ENCODE data around the gene SAMD4B.
"Not testable (repeated sequence)": the region's sequence is repeated elsewhere in the genome, so short reads cannot be mapped to it uniquely, and the experiment has no call there.

Gene SAMD4B

DNA sequence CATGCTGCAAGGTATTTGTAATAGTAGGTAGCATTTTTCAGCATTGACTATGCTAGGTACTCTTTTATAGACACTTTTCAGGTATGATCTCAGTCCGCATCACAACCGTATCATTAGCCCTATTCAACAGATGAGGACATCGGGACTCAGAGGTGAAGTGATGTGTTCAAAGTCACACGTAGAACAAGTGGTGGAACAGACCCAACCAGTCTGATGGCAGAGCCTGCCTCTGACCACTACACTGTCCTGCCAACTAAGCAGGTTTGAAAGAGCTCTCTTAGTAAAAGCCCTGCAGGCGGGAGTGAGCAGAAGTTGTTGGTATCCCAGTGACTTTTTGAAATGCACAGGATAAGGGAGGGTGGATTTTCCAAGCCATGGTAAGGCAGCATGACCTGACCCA is 28.5 kb downstream of the SAMD4B start:
- Histone ChIP-seq H3K4me3 (ENCODE audit: low read depth, low read length) (no peak overlapping the region), H3K9me3 (ENCODE audit: control insufficient read depth, insufficient read depth, low read depth, low read length) (no peaks in the 10 kb centered on the region), H3K4me1 (ENCODE audit: control insufficient read depth, insufficient read depth, low read length) (no peaks in the 10 kb centered on the region), H3K27ac (ENCODE audit: low read depth, low read length) (no peak overlapping the region), H3K36me3 (ENCODE audit: control insufficient read depth, insufficient read depth, low read length) (peaks cover 78% of the 10 kb centered on the region), H3K27me3 (ENCODE audit: control insufficient read depth, insufficient read depth, low read length) (no peaks in the 10 kb centered on the region), H3K9ac (ENCODE audit: low read length) (no peak overlapping the region)

DNA sequence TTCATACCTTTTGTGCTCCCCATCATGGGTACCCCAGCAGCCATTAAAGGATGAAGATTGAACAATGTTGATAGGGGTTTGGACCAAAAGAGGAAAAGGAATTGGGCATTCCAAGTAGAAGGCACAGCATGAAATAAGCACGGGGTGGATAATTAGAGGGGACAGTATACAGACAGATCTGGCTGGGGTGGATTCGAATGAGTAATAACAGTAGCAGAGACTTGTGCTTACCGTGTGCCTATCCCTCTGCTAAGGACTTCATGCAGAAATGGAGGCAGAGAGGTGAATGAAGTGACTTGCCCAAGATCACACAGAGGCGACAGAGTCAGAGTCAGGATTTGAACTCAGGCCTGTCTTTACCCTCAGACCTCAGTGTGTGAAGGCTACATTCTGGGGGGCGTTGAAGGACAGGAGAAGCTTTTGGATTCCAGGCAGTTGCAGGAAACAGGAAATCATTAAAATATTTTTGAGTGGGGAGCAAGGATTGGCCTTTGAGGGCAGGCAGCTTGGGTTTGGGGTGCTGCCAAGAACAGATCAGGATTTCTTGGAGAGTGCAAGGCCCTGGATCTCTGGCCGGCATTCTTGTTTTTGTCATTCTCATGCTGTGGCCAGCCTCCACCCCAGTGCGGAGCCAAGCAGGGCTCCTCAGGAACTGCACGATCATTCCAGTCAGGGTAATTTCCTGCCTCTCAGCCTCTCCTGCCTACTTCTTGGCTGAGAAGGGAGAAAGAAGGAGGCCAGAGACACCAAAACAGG is 30.0 kb downstream of the SAMD4B start:
- Histone ChIP-seq H3K4me1 (ENCODE audit: control insufficient read depth, insufficient read depth, low read length) (no peaks in the 10 kb centered on the region), H3K4me3 (ENCODE audit: low read depth, low read length) (no peak overlapping the region), H3K36me3 (ENCODE audit: control insufficient read depth, insufficient read depth, low read length) (peaks cover 81% of the 10 kb centered on the region), H3K27me3 (ENCODE audit: control insufficient read depth, insufficient read depth, low read length) (no peaks in the 10 kb centered on the region), H3K27ac (ENCODE audit: low read depth, low read length) (no peak overlapping the region), H3K9ac (ENCODE audit: low read length) (no peak overlapping the region), H3K9me3 (ENCODE audit: control insufficient read depth, insufficient read depth, low read depth, low read length) (no peaks in the 10 kb centered on the region)

DNA sequence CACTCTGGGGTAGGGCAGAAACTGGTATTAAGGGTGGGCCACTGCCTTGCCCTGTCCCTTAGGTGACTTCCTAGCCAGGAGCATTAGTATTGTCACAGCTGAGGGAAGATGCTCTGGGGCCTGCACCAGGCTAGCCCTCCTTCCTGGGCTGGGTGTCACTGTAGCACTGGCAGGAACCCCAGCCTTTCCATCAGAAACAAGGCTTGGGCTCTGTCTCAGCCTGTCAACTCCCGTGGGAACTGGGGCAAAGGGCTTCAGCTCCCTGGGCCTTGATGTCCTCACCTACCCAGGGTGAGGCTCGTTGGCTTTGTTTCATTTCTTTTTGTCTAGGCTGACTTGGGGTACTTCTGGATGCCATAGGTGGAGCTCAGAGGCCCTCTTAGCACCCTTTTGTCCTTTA is 30.7 kb downstream of the SAMD4B start:
- H3K9me3 ChIP-seq (ENCODE audit: control insufficient read depth, insufficient read depth, low read depth, low read length) = no peaks in the 10 kb centered on the region
- H3K9ac ChIP-seq (ENCODE audit: low read length) = no peak overlapping the region
- H3K27me3 ChIP-seq (ENCODE audit: control insufficient read depth, insufficient read depth, low read length) = no peaks in the 10 kb centered on the region
- no peaks in the 10 kb centered on the region for H3K4me1 ChIP-seq (ENCODE audit: control insufficient read depth, insufficient read depth, low read length)
- no peak overlapping the region for H3K27ac ChIP-seq (ENCODE audit: low read depth, low read length)
- H3K4me3 ChIP-seq (ENCODE audit: low read depth, low read length) = no peak overlapping the region
- H3K36me3 ChIP-seq (ENCODE audit: control insufficient read depth, insufficient read depth, low read length) = peaks cover 88% of the 10 kb centered on the region

DNA sequence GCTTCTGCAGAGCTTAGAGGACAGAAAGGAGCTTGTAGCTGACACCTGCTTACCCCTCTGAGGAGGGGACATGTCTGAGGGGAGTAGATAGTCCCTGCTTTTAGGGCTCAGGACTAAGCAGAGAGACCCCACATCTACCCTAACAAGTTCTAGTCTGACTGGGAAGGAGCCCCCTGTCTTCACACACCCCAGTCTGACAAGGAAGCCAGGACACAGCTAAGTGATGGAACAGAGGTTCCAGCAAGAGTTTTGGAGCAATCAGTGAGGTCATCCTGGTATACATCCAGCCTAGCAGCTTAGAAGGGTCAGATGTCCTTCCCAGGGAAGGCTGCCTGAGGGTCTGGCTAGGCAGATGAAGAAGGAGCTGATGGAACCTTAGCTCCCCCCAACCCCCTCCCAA is 33.7 kb downstream of the SAMD4B start:
- Histone ChIP-seq H3K9me3 (ENCODE audit: control insufficient read depth, insufficient read depth, low read depth, low read length) (no peaks in the 10 kb centered on the region), H3K27me3 (ENCODE audit: control insufficient read depth, insufficient read depth, low read length) (no peaks in the 10 kb centered on the region), H3K9ac (ENCODE audit: low read length) (no peak overlapping the region), H3K36me3 (ENCODE audit: control insufficient read depth, insufficient read depth, low read length) (peaks cover 88% of the 10 kb centered on the region), H3K4me3 (ENCODE audit: low read depth, low read length) (no peak overlapping the region), H3K27ac (ENCODE audit: low read depth, low read length) (no peak overlapping the region), H3K4me1 (ENCODE audit: control insufficient read depth, insufficient read depth, low read length) (no peaks in the 10 kb centered on the region)

DNA sequence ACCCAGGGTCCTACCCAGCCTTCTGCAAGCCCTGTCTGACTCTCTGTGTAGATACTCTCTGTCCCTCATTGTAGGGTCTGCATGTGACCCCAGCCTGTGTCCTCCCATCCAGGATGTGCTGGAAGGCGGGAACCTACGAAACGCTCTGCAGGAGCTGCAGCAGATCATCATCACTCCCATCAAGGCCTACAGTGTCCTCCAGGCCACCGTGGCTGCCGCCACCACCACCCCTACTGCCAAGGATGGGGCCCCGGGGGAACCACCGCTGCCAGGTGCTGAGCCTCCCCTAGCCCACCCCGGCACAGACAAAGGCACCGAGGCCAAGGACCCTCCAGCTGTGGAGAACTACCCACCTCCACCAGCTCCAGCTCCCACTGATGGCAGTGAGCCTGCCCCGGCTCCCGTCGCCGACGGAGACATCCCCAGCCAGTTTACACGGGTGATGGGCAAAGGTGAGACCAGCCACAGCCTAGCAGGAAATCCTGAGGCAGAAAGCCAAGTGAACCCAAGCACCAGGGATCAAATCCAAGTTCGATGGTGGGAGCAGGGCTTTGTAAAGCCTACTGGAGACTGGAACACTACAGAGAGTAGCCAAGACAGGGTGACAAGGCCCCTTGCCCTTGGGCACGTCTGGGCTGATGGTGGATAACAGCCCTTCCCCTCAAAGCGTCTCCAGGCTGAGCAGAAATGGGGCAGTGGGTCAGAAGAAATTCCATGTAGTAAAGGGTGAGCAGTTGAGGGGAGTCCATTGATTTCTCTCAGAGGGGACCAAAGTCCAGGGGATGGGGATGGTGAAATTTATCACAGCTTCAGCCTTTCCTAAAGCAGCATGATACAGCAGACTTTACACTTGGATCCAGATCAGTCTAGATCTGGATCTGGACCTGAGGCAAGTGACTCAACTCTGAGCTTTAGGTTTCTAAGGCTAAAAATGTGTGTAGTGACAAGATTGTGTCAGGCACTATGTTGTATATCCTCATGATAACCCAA is 35.4 kb downstream of the SAMD4B start:
- Histone ChIP-seq H3K27me3 (ENCODE audit: control insufficient read depth, insufficient read depth, low read length) (no peaks in the 10 kb centered on the region), H3K9me3 (ENCODE audit: control insufficient read depth, insufficient read depth, low read depth, low read length) (no peaks in the 10 kb centered on the region), H3K36me3 (ENCODE audit: control insufficient read depth, insufficient read depth, low read length) (peaks cover 89% of the 10 kb centered on the region), H3K9ac (ENCODE audit: low read length) (no peak overlapping the region), H3K27ac (ENCODE audit: low read depth, low read length) (no peak overlapping the region), H3K4me1 (ENCODE audit: control insufficient read depth, insufficient read depth, low read length) (no peaks in the 10 kb centered on the region), H3K4me3 (ENCODE audit: low read depth, low read length) (no peak overlapping the region)

DNA sequence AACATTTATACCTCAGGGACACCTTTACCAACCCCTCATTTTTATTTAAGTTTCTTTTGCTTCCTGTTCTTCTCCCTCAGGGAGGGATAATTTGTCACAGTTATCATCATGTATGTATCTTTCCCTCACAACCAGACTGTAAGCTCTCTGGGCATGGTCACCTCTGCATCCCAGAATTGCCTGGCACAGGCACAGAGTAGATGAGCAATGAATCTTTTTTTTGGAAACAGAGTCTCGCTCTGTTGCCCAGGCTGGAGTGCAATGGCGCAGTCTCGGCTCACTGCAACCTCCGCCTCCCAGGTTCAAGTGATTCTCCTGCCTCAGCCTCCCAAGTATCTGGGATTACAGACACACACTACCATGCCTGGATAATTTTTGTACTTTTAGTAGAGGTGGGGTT is 37.1 kb downstream of the SAMD4B start:
- H3K4me3 ChIP-seq (ENCODE audit: low read depth, low read length); H3K27me3 ChIP-seq (ENCODE audit: control insufficient read depth, insufficient read depth, low read length); H3K9me3 ChIP-seq (ENCODE audit: control insufficient read depth, insufficient read depth, low read depth, low read length); H3K4me1 ChIP-seq (ENCODE audit: control insufficient read depth, insufficient read depth, low read length); H3K9ac ChIP-seq (ENCODE audit: low read length); H3K27ac ChIP-seq (ENCODE audit: low read depth, low read length): not testable (repeated sequence)
- H3K36me3 ChIP-seq (ENCODE audit: control insufficient read depth, insufficient read depth, low read length) = peaks cover 94% of the 10 kb centered on the region

DNA sequence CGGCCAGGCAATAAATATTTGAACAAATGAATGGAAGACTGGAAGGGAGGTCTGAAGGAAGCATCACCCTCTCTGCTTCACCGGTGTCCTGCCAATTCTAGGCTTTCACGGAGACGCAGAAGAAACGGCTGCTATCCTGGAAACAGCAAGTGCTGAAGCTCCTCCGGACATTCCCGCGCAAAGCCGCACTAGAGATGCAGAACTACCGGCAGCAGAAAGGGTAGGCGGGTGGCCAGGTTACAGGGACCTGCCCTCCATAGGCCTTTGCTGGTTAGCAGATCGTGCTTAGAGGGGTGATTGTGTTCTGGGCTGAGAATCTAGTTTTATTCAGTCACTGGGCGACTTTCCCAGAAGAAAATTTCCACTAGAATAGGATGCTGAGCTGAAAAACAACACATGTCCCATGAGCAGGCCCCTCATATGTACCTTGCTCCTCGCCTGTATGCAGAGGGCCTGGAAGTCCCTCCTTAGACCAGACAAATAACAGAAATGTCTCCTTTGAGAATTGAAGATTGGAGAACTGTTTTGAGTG is 37.7 kb downstream of the SAMD4B start:
- H3K27ac ChIP-seq (ENCODE audit: low read depth, low read length) = no peak overlapping the region
- no peaks in the 10 kb centered on the region for H3K27me3 ChIP-seq (ENCODE audit: control insufficient read depth, insufficient read depth, low read length)
- H3K9me3 ChIP-seq (ENCODE audit: control insufficient read depth, insufficient read depth, low read depth, low read length) = no peaks in the 10 kb centered on the region
- no peak overlapping the region for H3K9ac ChIP-seq (ENCODE audit: low read length)
- no peak overlapping the region for H3K4me3 ChIP-seq (ENCODE audit: low read depth, low read length)
- no peaks in the 10 kb centered on the region for H3K4me1 ChIP-seq (ENCODE audit: control insufficient read depth, insufficient read depth, low read length)
- H3K36me3 ChIP-seq (ENCODE audit: control insufficient read depth, insufficient read depth, low read length) = peaks cover 96% of the 10 kb centered on the region

DNA sequence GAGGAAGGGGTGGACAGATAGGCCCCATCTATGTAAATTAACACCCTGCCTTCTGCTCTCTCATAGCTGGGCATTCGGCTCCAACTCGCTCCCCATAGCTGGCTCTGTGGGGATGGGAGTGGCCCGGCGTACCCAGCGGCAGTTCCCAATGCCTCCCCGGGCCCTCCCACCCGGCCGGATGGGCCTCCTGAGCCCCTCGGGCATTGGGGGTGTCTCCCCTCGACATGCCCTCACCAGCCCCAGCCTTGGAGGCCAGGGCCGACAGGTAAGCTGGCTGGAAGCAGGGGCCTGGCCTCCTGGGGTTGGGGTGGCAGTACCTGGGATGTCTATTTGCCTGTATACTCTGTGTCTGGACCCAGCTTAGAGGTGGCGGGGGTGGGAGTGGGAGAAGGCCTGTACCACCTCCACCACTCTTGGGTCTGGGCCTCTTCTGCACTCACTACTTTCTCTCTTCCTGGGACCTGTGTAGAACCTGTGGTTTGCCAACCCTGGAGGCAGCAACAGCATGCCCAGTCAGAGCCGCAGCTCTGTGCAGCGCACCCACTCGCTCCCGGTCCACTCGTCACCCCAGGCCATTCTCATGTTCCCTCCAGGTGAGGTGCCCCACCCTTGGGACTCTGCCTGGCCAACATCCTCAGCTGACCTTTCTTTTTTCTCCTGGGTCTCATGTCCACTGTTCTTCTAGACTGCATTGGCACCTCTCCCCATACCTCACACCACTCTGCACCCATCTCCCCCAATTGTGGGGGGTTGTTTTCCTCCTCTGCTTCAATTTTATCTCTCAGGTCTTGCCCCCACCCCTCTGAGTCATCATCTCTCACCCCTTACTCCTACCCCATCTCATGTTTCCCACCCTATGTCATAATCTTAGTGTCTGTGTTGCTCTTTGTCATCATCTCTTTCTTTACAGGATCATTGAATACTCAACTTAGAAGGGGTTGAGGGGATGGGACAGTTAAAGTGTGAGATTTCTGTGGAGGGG is 38.6 kb downstream of the SAMD4B start:
- H3K9me3 ChIP-seq (ENCODE audit: control insufficient read depth, insufficient read depth, low read depth, low read length) = no peaks in the 10 kb centered on the region
- H3K27me3 ChIP-seq (ENCODE audit: control insufficient read depth, insufficient read depth, low read length) = no peaks in the 10 kb centered on the region
- H3K4me3 ChIP-seq (ENCODE audit: low read depth, low read length) = no peak overlapping the region
- no peak overlapping the region for H3K27ac ChIP-seq (ENCODE audit: low read depth, low read length)
- peaks cover 96% of the 10 kb centered on the region for H3K36me3 ChIP-seq (ENCODE audit: control insufficient read depth, insufficient read depth, low read length)
- no peaks in the 10 kb centered on the region for H3K4me1 ChIP-seq (ENCODE audit: control insufficient read depth, insufficient read depth, low read length)
- no peak overlapping the region for H3K9ac ChIP-seq (ENCODE audit: low read length)

DNA sequence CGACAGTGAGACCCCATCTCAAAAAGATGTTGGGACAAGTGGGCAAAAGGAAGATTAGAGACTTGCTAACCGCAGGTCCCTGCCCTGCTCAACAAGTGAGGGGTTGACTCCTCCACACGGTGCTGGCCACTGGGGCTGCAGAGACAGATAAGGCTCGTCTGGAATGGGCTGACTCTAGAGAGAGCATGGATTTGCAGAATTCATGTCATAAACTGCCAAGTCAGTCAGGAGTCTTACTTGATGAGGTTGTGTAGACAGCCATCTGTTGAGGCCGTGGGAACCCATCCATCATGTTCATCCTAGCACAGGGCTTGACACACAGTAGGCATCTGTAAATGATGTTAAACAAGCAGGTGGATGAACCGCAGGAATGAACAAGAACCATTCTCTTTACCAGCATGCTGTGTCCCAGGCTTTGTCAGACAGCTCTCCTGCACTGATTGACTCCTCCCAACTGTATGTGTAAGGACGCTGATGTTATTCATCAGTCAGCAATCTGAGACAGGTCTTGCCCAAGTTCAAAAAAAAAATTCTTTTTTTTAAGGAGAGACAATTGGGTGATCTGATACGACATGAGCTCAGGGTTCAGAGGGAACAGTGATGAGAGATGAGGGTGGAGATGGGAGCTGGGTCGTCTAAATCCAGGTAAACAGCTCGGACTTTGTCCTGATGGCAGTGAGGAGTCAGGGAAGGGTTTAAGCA is 39.8 kb downstream of the SAMD4B start:
- no peaks in the 10 kb centered on the region for H3K9me3 ChIP-seq (ENCODE audit: control insufficient read depth, insufficient read depth, low read depth, low read length)
- peaks cover 96% of the 10 kb centered on the region for H3K36me3 ChIP-seq (ENCODE audit: control insufficient read depth, insufficient read depth, low read length)
- H3K27me3 ChIP-seq (ENCODE audit: control insufficient read depth, insufficient read depth, low read length) = no peaks in the 10 kb centered on the region
- H3K27ac ChIP-seq (ENCODE audit: low read depth, low read length) = no peak overlapping the region
- H3K4me3 ChIP-seq (ENCODE audit: low read depth, low read length) = no peak overlapping the region
- H3K4me1 ChIP-seq (ENCODE audit: control insufficient read depth, insufficient read depth, low read length) = no peaks in the 10 kb centered on the region
- no peak overlapping the region for H3K9ac ChIP-seq (ENCODE audit: low read length)
